D341Med (cell line): ENCODE results near the gene PRKACA.

Experiments
- DNase-seq: peaks from one replicate; pipeline ENCODE4 v3.0.0; 2012; ENCODE audit warnings: low spot score

Gene PRKACA

GRCh38 chr19:14091813-14092462, 25.6 kb downstream of the PRKACA start:
- peak; percentile 75 for DNase-seq

GRCh38 chr19:14091081-14091812, 26.3 kb downstream of the PRKACA start:
- DNase-seq, result no peak

- DNase-seq, result peak; percentile 93
Observed at GRCh38 chr19:14090509-14091080, 27.0 kb downstream of the PRKACA start, which contains the start of gene SAMD1. SAMD1 (minus strand) TSS chr19:14090751.

GRCh38 chr19:14089662-14090508, 27.7 kb downstream of the PRKACA start:
- DNase-seq, result peak; percentile 82

- no peak for DNase-seq
Observed at GRCh38 chr19:14089412-14089661, 28.2 kb downstream of the PRKACA start.

- no peak for DNase-seq
Observed at GRCh38 chr19:14088634-14089411, 28.7 kb downstream of the PRKACA start.

GRCh38 chr19:14086098-14086497, 31.5 kb downstream of the PRKACA start:
- DNase-seq, result no peak

GRCh38 chr19:14085309-14085995, 32.1 kb downstream of the PRKACA start, which contains the start of gene C19orf67:
C19orf67 (minus strand) TSS chr19:14085783; CDS start chr19:14085627, 156 bp downstream.
- no peak for DNase-seq

- no peak for DNase-seq
Observed at GRCh38 chr19:14082675-14082960, 34.9 kb downstream of the PRKACA start.

- no peak for DNase-seq
Observed at GRCh38 chr19:14081797-14082674, 35.5 kb downstream of the PRKACA start.

- peak; percentile 92 for DNase-seq
Observed at GRCh38 chr19:14080887-14081796, 36.4 kb downstream of the PRKACA start.

GRCh38 chr19:14078411-14078810, 39.2 kb downstream of the PRKACA start:
- no peak for DNase-seq

- DNase-seq, result no peak
Observed at GRCh38 chr19:14073925-14074838, 43.4 kb downstream of the PRKACA start.

GRCh38 chr19:14073261-14073924, 44.2 kb downstream of the PRKACA start:
- DNase-seq, result peak; percentile 93

- no peak for DNase-seq
Observed at GRCh38 chr19:14072535-14073260, 44.9 kb downstream of the PRKACA start, which contains the start of gene MISP3. MISP3 (plus strand) TSS chr19:14072786; CDS start chr19:14073310, 524 bp downstream.

- no peak for DNase-seq
Observed at GRCh38 chr19:14070268-14071050, 47.1 kb downstream of the PRKACA start.
